ENCODE data around the gene AQP12A.

- TF ChIP-seq CTCF (conservative IDR thresholded peaks at IDR 0.05; ENCODE audit: low read depth, low read length): no peak
- TF ChIP-seq EZH2 (IDR thresholded peaks at IDR 0.05; ENCODE audit: low read length, unreplicated experiment): no peak
Measured at GRCh38 chr2:240725671-240726070, 34.0 kb downstream of the AQP12A start.
